ENCODE results near the gene PEAR1.

PEAR1 gene

GRCh38 chr1:156845953-156846545 lies 47.5 kb upstream of the PEAR1 start:
- no peak for TF ChIP-seq NFIC (IDR thresholded peaks at IDR 0.05)
- no peak for TF ChIP-seq TEAD4 (IDR thresholded peaks at IDR 0.05)
- TF ChIP-seq RAD21 (IDR thresholded peaks at IDR 0.05; ENCODE audit: low read depth) = no peak
- TF ChIP-seq USF1 (IDR thresholded peaks at IDR 0.05) = no peak
- no peak for TF ChIP-seq REST (IDR thresholded peaks at IDR 0.05; ENCODE audit: low read depth)
- TF ChIP-seq ZBTB7A (IDR thresholded peaks at IDR 0.05; ENCODE audit: low read depth) = no peak

GRCh38 chr1:156846643-156847042 lies 46.9 kb upstream of the PEAR1 start:
- TF ChIP-seq USF1 (IDR thresholded peaks at IDR 0.05) (no peak), TCF12 (IDR thresholded peaks at IDR 0.05; ENCODE audit: low read depth) (no peak), TEAD4 (IDR thresholded peaks at IDR 0.05) (no peak), FOXM1 (IDR thresholded peaks at IDR 0.05; ENCODE audit: borderline replicate concordance, low read depth) (no peak), CREB1 (IDR thresholded peaks at IDR 0.05; ENCODE audit: low read depth) (no peak), RAD21 (IDR thresholded peaks at IDR 0.05; ENCODE audit: low read depth) (no peak), TAF1 (IDR thresholded peaks at IDR 0.05; ENCODE audit: low read depth) (no peak), REST (IDR thresholded peaks at IDR 0.05; ENCODE audit: low read depth) (no peak), CEBPB (IDR thresholded peaks at IDR 0.05) (no peak), NFIC (IDR thresholded peaks at IDR 0.05) (no peak), YY1 (IDR thresholded peaks at IDR 0.05; ENCODE audit: low read depth) (no peak), EGR1 (IDR thresholded peaks at IDR 0.05) (no peak), ZBTB7A (IDR thresholded peaks at IDR 0.05; ENCODE audit: low read depth) (no peak), MAX (IDR thresholded peaks at IDR 0.05) (no peak)

GRCh38 chr1:156847591-156848460 lies 45.7 kb upstream of the PEAR1 start:
- TF ChIP-seq REST (IDR thresholded peaks at IDR 0.05; ENCODE audit: low read depth) = no peak
- TF ChIP-seq FOXM1 (IDR thresholded peaks at IDR 0.05; ENCODE audit: borderline replicate concordance, low read depth) = no peak
- TF ChIP-seq CREB1 (IDR thresholded peaks at IDR 0.05; ENCODE audit: low read depth) = no peak
- no peak for TF ChIP-seq YY1 (IDR thresholded peaks at IDR 0.05; ENCODE audit: low read depth)
- TF ChIP-seq MAX (IDR thresholded peaks at IDR 0.05) = no peak
- TF ChIP-seq EGR1 (IDR thresholded peaks at IDR 0.05) = no peak
- no peak for TF ChIP-seq TCF12 (IDR thresholded peaks at IDR 0.05; ENCODE audit: low read depth)
- TF ChIP-seq CEBPB (IDR thresholded peaks at IDR 0.05) = no peak
- no peak for TF ChIP-seq RAD21 (IDR thresholded peaks at IDR 0.05; ENCODE audit: low read depth)
- TF ChIP-seq USF1 (IDR thresholded peaks at IDR 0.05) = no peak
- no peak for TF ChIP-seq TAF1 (IDR thresholded peaks at IDR 0.05; ENCODE audit: low read depth)
- no peak for TF ChIP-seq TEAD4 (IDR thresholded peaks at IDR 0.05)
- no peak for TF ChIP-seq EP300 (IDR thresholded peaks at IDR 0.05; ENCODE audit: borderline replicate concordance)
- no peak for TF ChIP-seq ZBTB7A (IDR thresholded peaks at IDR 0.05; ENCODE audit: low read depth)
